PC-3 (cell line): ENCODE data around the gene FOXK1.

ENCODE experiments used
- CTCF ChIP-seq: fragments of 300-600 bp; sonication (generic); conservative IDR thresholded peaks from 2 replicates; pipeline ENCODE4 v1.5.1; 2017; ENCODE audit warnings: antibody characterized with exemption, low read depth, mild to moderate bottlenecking, low read length
- EZH2 ChIP-seq: fragments of 300-600 bp; sonication (generic); IDR thresholded peaks from one replicate; pipeline ENCODE4 v1.6.1; 2017; ENCODE audit warnings: antibody characterized with exemption, mild to moderate bottlenecking, low read length; ENCODE audit not compliant: unreplicated experiment
- EZH2phosphoT487 ChIP-seq: fragments of 300-600 bp; sonication (generic); IDR thresholded peaks from 2 replicates; pipeline ENCODE4 v1.6.1; 2018; ENCODE audit warnings: mild to moderate bottlenecking, antibody characterized with exemption, low read length, borderline replicate concordance

DNA sequence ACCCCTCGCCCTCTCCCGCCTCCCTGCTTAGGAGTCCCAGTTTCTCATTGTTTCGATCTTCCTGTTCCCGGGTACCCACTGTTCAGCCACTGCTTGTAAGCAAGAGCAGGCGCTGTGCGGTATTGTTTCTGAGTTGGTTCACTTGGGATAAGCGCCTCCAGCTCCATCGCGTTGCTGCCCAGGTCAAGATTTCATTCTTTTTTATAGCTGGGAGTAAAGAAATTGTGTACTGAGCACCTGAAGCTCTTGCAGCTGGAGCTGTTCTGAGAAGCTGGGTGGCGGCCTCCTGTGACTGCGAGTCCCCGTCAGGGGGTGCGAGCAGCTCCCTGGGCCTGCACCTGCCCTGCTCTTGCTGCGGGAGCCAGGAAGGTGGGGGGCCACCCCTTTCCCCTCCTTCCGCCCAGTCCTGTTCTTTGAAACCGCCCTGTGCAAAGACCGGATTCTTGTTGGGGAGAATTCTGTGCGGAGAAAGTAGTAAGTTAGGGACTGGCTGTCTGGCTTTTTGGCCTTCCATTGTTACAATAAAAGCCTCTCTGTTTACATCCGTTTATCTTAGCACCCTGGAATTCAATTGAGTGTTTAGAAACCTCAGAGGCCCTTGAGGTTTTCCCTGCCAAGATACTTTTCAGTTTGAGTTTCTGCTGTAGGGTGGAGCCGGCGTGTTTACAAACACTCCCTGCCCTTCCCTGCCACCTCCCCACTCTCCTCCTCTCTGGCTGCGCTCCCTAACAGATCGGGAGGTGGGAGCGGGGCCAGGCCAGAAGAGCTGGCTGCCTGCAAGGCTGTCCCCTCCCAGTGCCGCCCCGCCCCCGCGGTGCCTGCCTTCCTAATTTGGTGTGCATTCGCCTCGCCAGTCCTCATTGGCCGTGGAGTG, 62.5 kb downstream of the FOXK1 start:
- TF ChIP-seq CTCF (no peak), EZH2 (no peak), EZH2phosphoT487 (no peak)
